Mucosa of gallbladder (tissue), 1 donor: ENCODE data around the gene CPLX1. TPM values are rescaled to one million over a fixed set of nuclear protein-coding genes. Genes with fewer than 3 reads are reported as not detected.

Experiments used
- DNase-seq: peaks from one replicate; pipeline ENCODE4 v3.0.0-alpha.2; 2020; ENCODE audit warnings: low spot score
- total RNA-seq: library from RNA; stranded (reverse); gene quantifications from one replicate; pipeline ENCODE4 v1.2.1, GENCODE V29; 2021
- donor health status: DM: no; HTN: no; CAD: no.

Gene CPLX1
- 3.3 TPM for total RNA-seq

DNA sequence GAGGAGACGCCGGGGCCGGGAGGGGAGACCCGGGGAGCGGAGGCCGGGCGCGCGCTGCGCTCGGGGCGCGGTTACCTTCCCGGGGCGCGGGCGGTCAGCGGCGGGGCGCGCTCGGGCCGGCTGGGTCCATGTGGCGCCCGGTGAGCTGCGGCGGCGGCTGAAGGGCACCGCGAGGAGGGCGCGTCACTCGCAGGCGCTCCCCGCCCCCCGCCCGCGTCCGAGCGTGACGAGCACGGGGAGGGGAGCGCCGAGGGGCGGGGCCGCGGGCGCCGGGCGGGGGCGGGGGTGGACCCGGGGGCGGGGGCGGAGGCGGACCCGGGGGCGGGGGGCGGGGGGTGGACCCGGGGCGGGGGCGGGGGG lies at the start of gene CPLX1:
Gene CPLX1, minus strand, starts transcription at position 159 of the 360 bp plus-strand sequence. CDS start 1,607 bp downstream, outside the sequence.
- DNase-seq: no peak

DNA sequence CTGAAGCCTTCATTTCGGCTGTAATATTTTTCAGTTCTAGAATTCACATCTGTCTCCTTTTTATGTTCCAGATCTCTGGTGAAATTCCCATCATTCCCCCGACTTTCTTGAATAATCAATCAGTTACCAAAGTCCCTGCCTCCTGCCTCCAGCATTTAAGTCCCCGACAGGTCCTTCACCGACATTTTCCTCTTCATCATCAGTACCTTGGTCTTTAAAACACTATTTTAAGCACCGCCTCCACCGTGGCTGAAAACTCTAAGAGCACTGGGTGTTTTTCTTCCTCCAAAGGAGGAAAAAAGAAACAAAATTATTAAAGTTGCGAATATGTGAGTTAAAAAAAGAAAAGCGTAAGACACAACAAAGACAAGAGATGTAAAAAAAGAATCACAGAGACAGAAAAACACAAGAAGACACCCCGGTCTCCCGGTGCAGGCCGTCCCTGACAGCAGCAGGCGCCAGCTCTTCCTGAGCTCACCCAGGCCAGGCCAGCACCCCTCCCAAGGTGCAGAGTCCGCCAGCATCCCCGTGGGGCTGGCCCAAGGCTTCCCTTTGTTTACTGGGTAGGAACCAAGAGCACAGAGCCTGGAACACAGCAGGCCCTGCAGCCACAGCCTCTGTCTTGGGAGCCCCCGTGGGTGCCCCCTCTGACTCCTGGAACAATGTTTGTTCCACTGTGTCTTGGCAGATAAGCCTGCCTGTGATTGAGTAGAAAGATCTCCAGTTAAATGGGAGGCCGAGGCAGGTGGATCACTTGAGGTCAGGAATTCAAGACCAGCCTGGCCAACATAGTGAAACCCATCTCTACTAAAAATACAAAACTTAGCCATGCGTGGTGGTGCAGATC lies 49.3 kb upstream of the CPLX1 start:
- DNase-seq: no peak

GRCh38 chr4:874056-874455 lies 48.1 kb upstream of the CPLX1 start:
- DNase-seq: no peak

DNA sequence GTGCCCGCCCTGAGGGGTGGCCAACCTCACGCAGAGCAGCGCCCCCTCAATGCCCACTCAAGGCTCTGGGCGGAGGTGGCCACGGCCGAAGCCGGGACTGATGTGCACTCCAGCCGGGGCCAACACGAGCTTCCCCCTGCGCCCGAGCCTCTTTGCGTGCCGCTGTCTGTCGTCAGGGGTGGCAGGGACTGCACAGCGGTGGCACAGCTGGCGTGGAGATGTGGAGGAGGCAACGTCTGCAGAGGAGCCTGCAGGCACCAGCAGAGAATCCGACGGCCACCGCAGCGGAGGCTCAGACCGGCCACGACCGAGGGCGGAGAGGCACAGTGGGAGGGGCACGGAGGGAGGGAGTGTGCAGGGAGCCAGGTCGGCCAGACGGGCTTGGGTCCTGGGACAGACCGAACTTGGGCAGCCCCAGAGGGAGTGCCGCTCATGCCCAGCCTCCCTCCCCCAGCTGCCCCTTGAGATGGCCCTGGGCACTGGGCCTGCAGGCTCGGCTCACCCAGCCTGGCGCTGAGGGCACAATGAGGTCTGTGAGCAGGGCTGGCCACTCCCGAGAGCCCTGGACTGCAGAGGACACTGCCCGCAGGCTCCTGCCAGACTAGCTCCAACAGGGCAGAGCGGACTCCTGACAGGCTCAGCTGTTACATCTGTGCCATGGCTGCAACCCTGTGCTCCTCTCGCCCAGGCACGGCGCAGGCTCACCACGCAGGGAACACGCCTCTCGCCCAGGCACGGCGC lies 46.5 kb upstream of the CPLX1 start:
- no peak for DNase-seq

GRCh38 chr4:871484-871883 lies 45.6 kb upstream of the CPLX1 start:
- DNase-seq: no peak

- DNase-seq: no peak
Observed at GRCh38 chr4:870951-871350, 45.0 kb upstream of the CPLX1 start.

- no peak for DNase-seq
Observed at GRCh38 chr4:869776-870175, 43.8 kb upstream of the CPLX1 start.

GRCh38 chr4:868421-868820 lies 42.5 kb upstream of the CPLX1 start:
- DNase-seq: no peak

- no peak for DNase-seq
Observed at GRCh38 chr4:867526-868250, 41.8 kb upstream of the CPLX1 start.

GRCh38 chr4:866761-867390 lies 40.9 kb upstream of the CPLX1 start:
- no peak for DNase-seq

GRCh38 chr4:866068-866760 lies 40.3 kb upstream of the CPLX1 start:
- no peak for DNase-seq

GRCh38 chr4:865572-865971 lies 39.6 kb upstream of the CPLX1 start:
- no peak for DNase-seq

- no peak for DNase-seq
Observed at GRCh38 chr4:865121-865465, 39.2 kb upstream of the CPLX1 start.

DNA sequence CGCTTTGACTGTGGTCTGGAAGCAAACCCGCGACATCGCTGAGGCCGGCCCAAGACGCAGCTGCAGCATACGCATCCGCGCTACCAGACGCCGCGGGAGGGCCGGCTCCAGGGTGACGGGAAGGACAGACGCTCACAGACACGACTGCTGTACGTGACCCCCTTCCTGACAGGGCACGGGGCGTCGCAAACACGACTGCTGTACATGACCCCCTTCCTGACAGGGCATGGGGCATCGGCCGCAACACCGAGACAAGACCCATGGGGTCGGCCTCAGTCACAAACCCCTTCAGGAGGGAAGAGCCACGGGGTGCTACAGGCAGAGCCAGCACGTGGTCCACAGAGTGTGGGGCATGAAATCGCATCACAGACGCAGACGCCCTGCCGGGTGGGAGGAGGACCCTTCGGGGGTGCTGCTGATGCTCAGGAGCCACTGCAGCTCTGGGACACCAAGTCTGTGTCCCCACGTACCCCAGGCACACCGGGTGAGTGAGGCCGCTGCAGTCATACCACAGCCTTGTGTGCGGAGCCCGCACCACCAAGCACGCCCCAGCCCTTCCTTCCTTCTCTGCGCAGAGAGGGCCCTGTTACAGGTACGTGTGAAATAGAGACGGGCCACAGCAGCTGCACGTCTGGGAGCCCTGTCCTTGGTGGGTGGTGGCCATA lies 38.7 kb upstream of the CPLX1 start:
- no peak for DNase-seq

- DNase-seq: no peak
Observed at GRCh38 chr4:860561-860960, 34.6 kb upstream of the CPLX1 start.

- DNase-seq: no peak
Observed at GRCh38 chr4:859496-859895, 33.6 kb upstream of the CPLX1 start.

DNA sequence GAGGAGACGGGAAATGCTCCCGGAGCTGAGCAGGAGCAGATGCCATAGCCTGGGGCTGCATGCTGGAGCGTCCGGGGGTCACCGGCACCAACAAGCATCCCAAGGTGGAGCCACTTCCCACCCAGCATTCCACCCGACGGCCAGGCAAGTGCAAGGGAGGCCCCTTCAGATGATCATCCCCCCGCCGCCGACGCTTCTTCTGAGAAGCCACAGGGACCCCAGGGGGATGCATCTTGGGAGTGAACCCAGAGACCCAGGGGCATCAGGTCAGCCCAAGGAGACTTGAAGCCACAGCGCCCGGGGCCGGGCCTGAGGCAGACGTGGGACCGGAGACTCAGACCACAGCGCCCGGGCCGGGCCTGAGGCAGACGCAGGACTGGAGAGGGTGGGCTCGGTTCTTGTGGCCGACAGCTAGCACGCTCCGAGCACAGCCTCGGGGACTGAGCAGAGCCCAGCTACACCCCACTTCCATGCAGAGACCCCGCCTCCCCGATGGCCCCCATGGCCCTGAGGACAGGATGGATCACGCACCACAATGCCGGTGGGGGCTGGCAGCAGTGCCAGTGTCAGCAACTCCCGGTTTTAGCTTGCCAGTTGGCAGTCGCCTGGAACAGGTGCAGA lies 33.0 kb upstream of the CPLX1 start:
- no peak for DNase-seq

DNA sequence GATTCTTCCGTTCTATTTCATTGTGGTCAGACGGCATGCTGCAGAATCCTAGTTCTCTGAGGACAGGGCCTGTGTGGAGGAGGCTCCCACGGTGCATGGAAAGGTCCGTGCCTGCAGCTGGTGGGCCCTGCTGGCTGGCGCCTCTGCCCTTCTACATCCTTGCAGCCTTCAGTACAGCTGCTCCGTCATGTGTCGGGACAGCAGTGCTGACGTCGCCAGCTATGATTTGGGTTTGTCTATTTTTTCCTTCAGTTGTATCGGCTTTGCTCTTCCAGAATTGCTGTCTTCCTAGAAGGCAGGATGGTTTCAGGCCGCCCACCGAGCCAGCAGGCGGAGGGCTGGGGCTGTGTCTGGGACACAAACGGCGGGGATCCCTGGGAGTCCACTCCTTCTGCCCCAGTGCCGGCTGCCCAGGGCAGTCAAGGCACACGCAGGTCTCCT lies 32.1 kb upstream of the CPLX1 start:
- no peak for DNase-seq

- no peak for DNase-seq
Observed at GRCh38 chr4:857461-857860, 31.5 kb upstream of the CPLX1 start.

- no peak for DNase-seq
Observed at GRCh38 chr4:856225-856901, 30.4 kb upstream of the CPLX1 start.
